SK-N-SH (cell line): ENCODE measurements around the gene MED8. TPM values are rescaled to one million over a fixed set of nuclear protein-coding genes. Genes with fewer than 3 reads are reported as not detected.

Experiments used
- CHD2 ChIP-seq: fragments of 150-350 bp; IDR thresholded peaks from 2 replicates; pipeline ENCODE4 v1.6.1; 2018; ENCODE audit warnings: low read length; ENCODE audit not compliant: partially characterized antibody
- CTCF ChIP-seq: fragments of 200-600 bp; sonication (generic); IDR thresholded peaks from 2 replicates; pipeline ENCODE4 v1.6.1; 2017; ENCODE audit warnings: antibody characterized with exemption, mild to moderate bottlenecking, moderate library complexity
- EP300 ChIP-seq, 2 experiments: IDR thresholded peaks; 2 replicates each; pipeline versions ENCODE4 v1.4.0 to v1.6.1; 2012; ENCODE audit warnings: borderline replicate concordance in 1 of 2, low read depth in 1 of 2, low read length in 1 of 2
- EZH2phosphoT487 ChIP-seq: fragments of 200-600 bp; sonication (generic); IDR thresholded peaks from 2 replicates; pipeline ENCODE4 v1.6.1; 2017; ENCODE audit warnings: low read depth, mixed run types, mild to moderate bottlenecking, antibody characterized with exemption, moderate library complexity, borderline replicate concordance
- FOSL2 ChIP-seq: IDR thresholded peaks from 2 replicates; pipeline ENCODE4 v1.4.0; 2012; ENCODE audit warnings: low read depth, mild to moderate bottlenecking, moderate library complexity, borderline replicate concordance
- FOXJ3 ChIP-seq: sonication (generic); formaldehyde crosslinking; IDR thresholded peaks from 2 replicates; pipeline ENCODE4 v1.5.1; 2020; ENCODE audit warnings: mild to moderate bottlenecking, missing genetic modification reagents
- FOXM1 ChIP-seq: IDR thresholded peaks from 2 replicates; pipeline ENCODE4 v1.4.0; 2012; ENCODE audit warnings: low read depth, mild to moderate bottlenecking
- GABPA ChIP-seq: IDR thresholded peaks from 2 replicates; pipeline ENCODE4 v1.4.0; 2012; ENCODE audit warnings: low read depth, mild to moderate bottlenecking
- GATA2 ChIP-seq: sonication (generic); formaldehyde crosslinking; IDR thresholded peaks from 2 replicates; pipeline ENCODE4 v1.5.0; 2020; ENCODE audit warnings: mild to moderate bottlenecking, missing genetic modification reagents
- JUND ChIP-seq: IDR thresholded peaks from 2 replicates; pipeline ENCODE4 v1.4.0; 2012
- MAX ChIP-seq: IDR thresholded peaks from 2 replicates; pipeline ENCODE4 v1.4.0; 2012; ENCODE audit warnings: low read depth
- MEF2A ChIP-seq: IDR thresholded peaks from 2 replicates; pipeline ENCODE4 v1.4.0; 2012; ENCODE audit warnings: low read depth, borderline replicate concordance
- MXI1 ChIP-seq: IDR thresholded peaks from 2 replicates; pipeline ENCODE4 v1.6.1; 2012; ENCODE audit warnings: mild to moderate bottlenecking, low read depth, low read length, improper control_type of control experiment
- NFIC ChIP-seq: IDR thresholded peaks from 2 replicates; pipeline ENCODE4 v1.4.0; 2012; ENCODE audit warnings: borderline replicate concordance
- NRF1 ChIP-seq: IDR thresholded peaks from 2 replicates; pipeline ENCODE4 v1.6.1; 2012; ENCODE audit warnings: low read depth, mild to moderate bottlenecking, low read length
- POLR2AphosphoS5 ChIP-seq: IDR thresholded peaks from 2 replicates; pipeline ENCODE4 v1.6.1; 2012; ENCODE audit warnings: low read depth, low read length
- RFX5 ChIP-seq: IDR thresholded peaks from 2 replicates; pipeline ENCODE4 v1.6.1; 2012; ENCODE audit warnings: mild to moderate bottlenecking, improper control_type of control experiment, low read length
- RXRA ChIP-seq: IDR thresholded peaks from 2 replicates; pipeline ENCODE4 v1.4.0; 2012; ENCODE audit warnings: low read depth, mild to moderate bottlenecking, borderline replicate concordance
- SIN3A ChIP-seq: IDR thresholded peaks from 2 replicates; pipeline ENCODE4 v1.6.1; 2012; ENCODE audit warnings: low read depth, mild to moderate bottlenecking, low read length, moderate library complexity, borderline replicate concordance
- TAF1 ChIP-seq: IDR thresholded peaks from 2 replicates; pipeline ENCODE4 v1.6.1; 2012; ENCODE audit warnings: low read depth, mild to moderate bottlenecking, low read length, moderate library complexity, borderline replicate concordance
- TCF12 ChIP-seq: IDR thresholded peaks from 2 replicates; pipeline ENCODE4 v1.4.0; 2012
- TEAD4 ChIP-seq: IDR thresholded peaks from 2 replicates; pipeline ENCODE4 v1.4.0; 2012; ENCODE audit warnings: mild to moderate bottlenecking, borderline replicate concordance; ENCODE audit not compliant: insufficient read depth
- USF1 ChIP-seq: IDR thresholded peaks from 2 replicates; pipeline ENCODE4 v1.4.0; 2012; ENCODE audit warnings: low read depth, borderline replicate concordance
- YY1 ChIP-seq: IDR thresholded peaks from 2 replicates; pipeline ENCODE4 v1.4.0; 2012; ENCODE audit warnings: low read depth, mild to moderate bottlenecking
- polyA plus RNA-seq, 3 experiments: library from polyadenylated mRNA; depleted of rRNA; stranded (reverse); fragments of >200 nt; gene quantifications; 2 replicates each; pipeline ENCODE4 v1.2.3, GENCODE V29; 2012
- TF ChIP-seq, protein P1 (sequence below): IDR thresholded peaks from 2 replicates; pipeline ENCODE4; 2012
- TF ChIP-seq, protein P2 (sequence below): fragments of 150-350 bp; IDR thresholded peaks from 2 replicates; pipeline ENCODE4 v1.6.1; 2017; ENCODE audit warnings: antibody characterized with exemption, low read length, low read depth, borderline replicate concordance

Gene MED8
- polyA plus RNA-seq, 1 of the 3 experiments (the other 2 are of a cell fraction), result 33.7 TPM

DNA sequence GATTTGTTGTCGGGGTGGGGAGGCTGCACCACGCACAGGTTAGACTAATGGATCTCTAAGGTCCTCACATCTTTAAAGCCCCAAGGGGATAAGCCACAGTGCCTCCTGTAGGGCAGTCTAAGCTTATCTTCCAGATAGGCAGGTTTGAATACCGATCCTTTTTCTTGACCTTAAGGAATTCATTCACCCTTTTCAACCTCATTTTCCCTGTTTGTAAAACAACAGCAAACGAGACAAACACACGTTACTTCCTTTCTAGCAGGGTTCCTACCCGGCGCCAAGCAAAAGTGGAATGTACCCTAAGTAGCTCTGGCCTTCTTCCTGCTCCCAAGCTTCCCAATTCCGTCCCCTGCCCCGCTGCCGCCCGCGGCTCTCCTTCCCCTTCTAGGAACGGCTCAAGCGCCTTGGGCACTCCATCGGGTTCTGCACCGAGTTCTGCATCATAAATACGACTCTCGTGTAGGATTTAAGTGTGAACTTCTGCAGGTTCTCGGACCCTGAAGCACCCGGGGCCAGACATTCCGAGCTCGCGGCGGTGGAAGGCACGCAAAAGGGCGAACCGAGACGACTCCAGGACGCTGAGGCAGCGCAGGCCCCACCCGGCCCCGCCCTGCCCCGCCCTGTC lies 31.4 kb downstream of the MED8 start (continued):
- TF ChIP-seq USF1, result no peak
- no peak for TF ChIP-seq EP300 (IDR thresholded peaks at IDR 0.05; ENCODE audit: borderline replicate concordance in 1 of 2, low read depth in 1 of 2, low read length in 1 of 2)
- TF ChIP-seq, protein P1, sequence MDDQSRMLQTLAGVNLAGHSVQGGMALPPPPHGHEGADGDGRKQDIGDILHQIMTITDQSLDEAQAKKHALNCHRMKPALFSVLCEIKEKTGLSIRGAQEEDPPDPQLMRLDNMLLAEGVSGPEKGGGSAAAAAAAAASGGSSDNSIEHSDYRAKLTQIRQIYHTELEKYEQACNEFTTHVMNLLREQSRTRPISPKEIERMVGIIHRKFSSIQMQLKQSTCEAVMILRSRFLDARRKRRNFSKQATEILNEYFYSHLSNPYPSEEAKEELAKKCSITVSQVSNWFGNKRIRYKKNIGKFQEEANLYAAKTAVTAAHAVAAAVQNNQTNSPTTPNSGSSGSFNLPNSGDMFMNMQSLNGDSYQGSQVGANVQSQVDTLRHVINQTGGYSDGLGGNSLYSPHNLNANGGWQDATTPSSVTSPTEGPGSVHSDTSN, result 0 out of 2 replicates have a peak, but pooled peaks have one; percentile 3
- TF ChIP-seq FOXJ3 (CRISPR knock-in tag), result no peak
- TF ChIP-seq, protein P2, sequence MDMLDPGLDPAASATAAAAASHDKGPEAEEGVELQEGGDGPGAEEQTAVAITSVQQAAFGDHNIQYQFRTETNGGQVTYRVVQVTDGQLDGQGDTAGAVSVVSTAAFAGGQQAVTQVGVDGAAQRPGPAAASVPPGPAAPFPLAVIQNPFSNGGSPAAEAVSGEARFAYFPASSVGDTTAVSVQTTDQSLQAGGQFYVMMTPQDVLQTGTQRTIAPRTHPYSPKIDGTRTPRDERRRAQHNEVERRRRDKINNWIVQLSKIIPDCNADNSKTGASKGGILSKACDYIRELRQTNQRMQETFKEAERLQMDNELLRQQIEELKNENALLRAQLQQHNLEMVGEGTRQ, result no peak
- TF ChIP-seq FOSL2, result no peak
- peak; percentile 76 for TF ChIP-seq POLR2AphosphoS5
- TF ChIP-seq CTCF, result peak; percentile 67
- no peak for TF ChIP-seq NFIC
- TF ChIP-seq MXI1, result no peak
- TF ChIP-seq RXRA, result no peak
- no peak for TF ChIP-seq TCF12
- TF ChIP-seq CHD2, result no peak
- no peak for TF ChIP-seq EZH2phosphoT487
- no peak for TF ChIP-seq FOXM1
- no peak for TF ChIP-seq GATA2
- no peak for TF ChIP-seq RFX5
- TF ChIP-seq YY1, result no peak
- TF ChIP-seq SIN3A, result 0 out of 2 replicates have a peak, but pooled peaks have one; percentile 24
- no peak for TF ChIP-seq MAX
- TF ChIP-seq JUND, result no peak
- TF ChIP-seq GABPA, result no peak
- no peak for TF ChIP-seq MEF2A
- TF ChIP-seq TEAD4, result no peak
- TF ChIP-seq NRF1, result no peak
- TF ChIP-seq TAF1, result no peak
